NCI-H128 (cell line): ENCODE measurements around the gene NWD2.
"Not testable (repeated sequence)": the region's sequence is repeated elsewhere in the genome, so short reads cannot be mapped to it uniquely, and the experiment has no call there.

Experiments used
- DNase-seq: peaks from one replicate; lab custom pipeline; 2025; ENCODE audit not compliant: unreplicated experiment; lab: John Stamatoyannopoulos, UW

NWD2 gene

GRCh38 chr4:37489697-37490096 is 245.2 kb downstream of the NWD2 start:
- DNase-seq: no peak

GRCh38 chr4:37490391-37491347 is 246.1 kb downstream of the NWD2 start:
- DNase-seq: no peak

DNA sequence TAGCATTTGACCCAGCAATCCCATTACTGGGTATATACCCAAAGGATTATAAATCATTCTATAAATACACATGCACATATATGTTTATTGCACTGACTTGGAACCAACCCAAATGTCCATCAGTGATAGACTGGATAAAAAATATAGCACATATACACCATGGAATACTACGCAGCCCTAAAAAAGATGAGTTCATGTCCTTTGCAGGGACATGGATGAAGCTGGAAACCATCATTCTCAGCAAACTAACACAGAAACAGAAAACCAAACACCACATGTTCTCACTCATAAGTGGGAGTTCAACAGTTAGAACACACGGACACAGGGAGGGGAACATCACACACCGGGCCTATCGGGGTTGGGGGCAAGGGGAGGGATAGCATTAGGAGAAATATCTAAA is 250.8 kb downstream of the NWD2 start:
- DNase-seq: not testable (repeated sequence)
